Measurements from ENCODE around the gene PITPNM1.

The PITPNM1 gene

GRCh38 chr11:67507242-67507863 is 2.2 kb upstream of the PITPNM1 start:
- DNase-seq (ENCODE audit: low read depth) = peak; percentile 84
- H3K4me3 ChIP-seq (ENCODE audit: low read length) = peak overlapping the region; percentile 69
- TF ChIP-seq CTCF (IDR thresholded peaks at IDR 0.05; ENCODE audit: insufficient read depth, low read depth, low read length, missing control alignments) = no peak

- no peak overlapping the region for H3K4me3 ChIP-seq (ENCODE audit: low read length)
- no peak for DNase-seq (ENCODE audit: low read depth)
- no peak for TF ChIP-seq CTCF (IDR thresholded peaks at IDR 0.05; ENCODE audit: insufficient read depth, low read depth, low read length, missing control alignments)
These were observed 1.4 kb upstream of the PITPNM1 start for GRCh38 chr11:67506426-67507051.

GRCh38 chr11:67505605-67506396 is 638 bp upstream of the PITPNM1 start:
- TF ChIP-seq CTCF (IDR thresholded peaks at IDR 0.05; ENCODE audit: insufficient read depth, low read depth, low read length, missing control alignments) = peak; percentile 96
- H3K4me3 ChIP-seq (ENCODE audit: low read length) = peak overlapping the region; percentile 77
- peak; percentile 98 for DNase-seq (ENCODE audit: low read depth)

GRCh38 chr11:67504005-67504949 is 886 bp downstream of the PITPNM1 start:
- H3K4me3 ChIP-seq (ENCODE audit: low read length) = peak overlapping the region; percentile 77
- peak; percentile 22 for DNase-seq (ENCODE audit: low read depth)
- no peak for TF ChIP-seq CTCF (IDR thresholded peaks at IDR 0.05; ENCODE audit: insufficient read depth, low read depth, low read length, missing control alignments)

GRCh38 chr11:67503119-67504004 is 1.8 kb downstream of the PITPNM1 start:
- DNase-seq (ENCODE audit: low read depth) = no peak
- TF ChIP-seq CTCF (IDR thresholded peaks at IDR 0.05; ENCODE audit: insufficient read depth, low read depth, low read length, missing control alignments) = no peak
- H3K4me3 ChIP-seq (ENCODE audit: low read length) = peak overlapping the region; percentile 77

Data from epithelial cell of esophagus (primary cell).